ENCODE results near the gene NUDT3.
"Not testable (repeated sequence)": the region's sequence is repeated elsewhere in the genome, so short reads cannot be mapped to it uniquely, and the experiment has no call there.

Gene NUDT3

GRCh38 chr6:34280216-34280615 is 112.3 kb downstream of the NUDT3 start:
- no peak for DNase-seq

- no peak for DNase-seq
Measured at GRCh38 chr6:34278833-34279232, 113.6 kb downstream of the NUDT3 start.

- no peak for DNase-seq
Measured at GRCh38 chr6:34277763-34278112, 114.7 kb downstream of the NUDT3 start.

- no peak for DNase-seq
Measured at GRCh38 chr6:34276881-34277762, 115.3 kb downstream of the NUDT3 start.

- no peak for DNase-seq
Measured at GRCh38 chr6:34276191-34276590, 116.3 kb downstream of the NUDT3 start.

- no peak for DNase-seq
Measured at GRCh38 chr6:34275128-34275804, 117.2 kb downstream of the NUDT3 start.

DNA sequence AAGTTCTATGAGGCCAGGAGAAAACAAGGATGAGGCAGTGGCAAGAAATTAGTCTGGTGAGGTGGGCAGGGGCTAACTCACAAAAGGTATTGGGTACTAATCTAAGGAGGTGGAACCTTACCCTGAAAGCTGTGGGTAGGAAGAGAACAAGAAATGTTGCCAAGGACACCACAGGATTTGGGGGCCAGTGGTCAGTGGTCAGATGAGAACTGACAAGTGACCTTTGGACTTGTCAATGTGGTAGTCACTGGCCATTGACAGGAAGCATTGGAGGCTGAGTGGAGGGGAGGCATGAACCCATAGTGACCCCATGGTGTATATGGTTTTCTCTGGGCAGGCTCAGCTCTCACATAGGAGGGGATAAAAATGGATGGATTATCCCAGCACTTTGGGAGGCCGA is 118.3 kb downstream of the NUDT3 start:
- no peak for DNase-seq

DNA sequence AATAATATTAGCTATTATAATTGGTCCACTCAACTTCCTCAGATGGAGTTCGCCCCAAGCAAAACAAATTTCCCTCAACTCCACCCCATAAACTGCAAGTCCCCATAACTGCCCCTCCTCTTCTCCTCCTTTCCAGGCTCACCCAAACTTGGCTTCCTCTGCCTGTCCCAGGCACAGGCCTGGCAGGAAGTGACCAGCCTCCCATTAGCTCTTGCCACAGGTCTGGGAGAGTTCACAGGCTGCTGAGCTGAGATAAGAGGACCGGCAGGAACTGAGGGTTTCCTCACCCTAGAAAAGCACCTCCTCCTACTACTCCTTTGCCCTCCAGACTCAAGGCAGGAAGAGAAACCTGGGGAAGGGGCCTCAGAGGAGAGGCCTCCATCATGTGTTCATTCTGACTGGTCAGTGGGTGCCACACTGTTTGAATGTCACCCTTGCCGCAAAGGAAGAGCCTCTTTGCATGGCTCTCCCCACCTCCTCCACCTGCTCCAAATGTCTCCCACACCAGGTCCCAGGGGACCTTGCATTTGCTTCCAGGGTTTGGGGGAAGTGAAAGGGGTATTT is 119.1 kb downstream of the NUDT3 start:
- DNase-seq, result no peak

- no peak for DNase-seq
Measured at GRCh38 chr6:34272013-34272926, 120.2 kb downstream of the NUDT3 start.

GRCh38 chr6:34269658-34270341 is 122.7 kb downstream of the NUDT3 start:
- DNase-seq, result not testable (repeated sequence)

- DNase-seq, result not testable (repeated sequence)
Measured at GRCh38 chr6:34269132-34269531, 123.3 kb downstream of the NUDT3 start.

DNA sequence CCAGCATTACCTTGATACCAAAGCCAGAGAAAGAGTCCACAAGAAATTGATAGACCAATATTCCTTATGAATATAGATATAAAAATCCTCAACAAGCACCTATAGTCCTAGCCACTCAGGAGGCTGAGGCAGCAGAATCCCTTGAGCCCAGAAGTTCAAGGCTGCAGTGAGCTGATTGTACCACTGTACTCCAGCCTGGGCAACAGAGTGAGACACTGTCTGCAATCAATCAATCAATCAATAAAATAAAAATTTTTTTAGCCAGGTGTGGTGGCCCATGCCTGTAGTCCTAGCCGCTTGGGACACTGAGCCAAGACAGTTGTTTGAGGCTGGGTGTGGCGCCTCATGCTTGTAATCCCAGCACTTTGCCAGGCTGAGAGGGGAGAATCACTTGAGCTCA is 124.7 kb downstream of the NUDT3 start:
- no peak for DNase-seq

DNA sequence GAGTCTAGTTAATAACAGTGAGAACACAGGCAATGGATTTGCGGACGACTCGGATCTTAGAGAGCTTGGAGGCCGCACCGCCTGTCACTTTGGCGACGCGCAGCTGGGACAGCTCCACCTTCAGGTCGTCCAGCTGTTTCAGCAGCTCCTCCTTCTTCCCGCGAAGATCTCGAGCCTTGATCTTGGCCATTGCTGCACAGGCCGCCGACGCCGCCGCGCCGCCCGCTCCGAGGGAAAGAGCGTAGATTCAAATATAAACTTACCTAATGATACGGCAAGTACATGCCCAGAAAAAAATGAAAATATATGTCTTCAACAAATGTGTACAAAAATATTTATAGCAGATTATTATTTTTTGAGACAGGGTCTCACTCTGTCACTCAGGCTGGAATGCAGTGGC is 129.0 kb downstream of the NUDT3 start:
- not testable (repeated sequence) for DNase-seq

- DNase-seq, result no peak
Measured at GRCh38 chr6:34260576-34261267, 131.7 kb downstream of the NUDT3 start.

DNA sequence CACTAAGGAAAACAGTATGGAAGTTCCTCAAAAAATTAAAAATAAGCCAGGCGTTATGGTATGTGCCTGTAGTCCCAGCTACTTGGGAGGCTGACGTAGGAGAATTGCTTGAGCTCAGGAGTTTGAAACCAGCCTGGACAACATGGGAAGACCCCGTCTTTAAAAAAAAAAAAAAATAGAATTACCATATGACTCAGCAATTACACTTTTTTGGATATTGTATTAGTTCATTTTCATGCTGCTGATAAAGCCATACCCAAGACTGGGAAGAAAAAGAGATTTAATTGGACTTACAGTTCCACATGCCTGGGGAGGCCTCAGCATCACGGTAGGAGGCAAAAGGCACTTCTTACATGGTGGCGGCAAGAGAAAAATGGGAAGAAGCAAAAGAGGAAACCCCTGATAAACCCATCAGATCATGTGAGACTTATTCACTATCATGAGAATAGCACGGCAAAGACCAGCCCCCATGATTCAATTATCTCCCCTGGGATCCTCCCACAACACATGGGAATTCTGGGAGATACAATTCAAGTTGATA is 132.9 kb downstream of the NUDT3 start:
- no peak for DNase-seq

DNA sequence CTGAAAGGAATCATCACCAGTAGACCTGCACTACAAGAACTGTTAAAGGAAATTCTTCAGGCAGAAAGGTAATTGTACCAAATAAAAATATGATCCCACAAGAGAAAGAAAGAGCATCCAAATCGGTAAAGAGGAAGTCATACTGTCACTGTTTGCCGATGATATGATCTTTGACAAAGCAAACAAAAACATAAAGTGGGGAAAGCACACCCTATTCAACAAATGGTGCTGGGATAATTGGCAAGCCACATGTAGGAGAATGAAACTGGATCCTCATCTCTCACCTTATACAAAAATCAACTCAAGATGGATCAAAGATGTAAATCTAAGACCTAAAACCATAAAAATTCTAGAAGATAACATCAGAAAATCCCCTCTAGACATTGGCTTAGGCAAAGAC is 140.1 kb downstream of the NUDT3 start:
- not testable (repeated sequence) for DNase-seq

GRCh38 chr6:34249469-34250261 is 142.8 kb downstream of the NUDT3 start:
- DNase-seq, result no peak

DNA sequence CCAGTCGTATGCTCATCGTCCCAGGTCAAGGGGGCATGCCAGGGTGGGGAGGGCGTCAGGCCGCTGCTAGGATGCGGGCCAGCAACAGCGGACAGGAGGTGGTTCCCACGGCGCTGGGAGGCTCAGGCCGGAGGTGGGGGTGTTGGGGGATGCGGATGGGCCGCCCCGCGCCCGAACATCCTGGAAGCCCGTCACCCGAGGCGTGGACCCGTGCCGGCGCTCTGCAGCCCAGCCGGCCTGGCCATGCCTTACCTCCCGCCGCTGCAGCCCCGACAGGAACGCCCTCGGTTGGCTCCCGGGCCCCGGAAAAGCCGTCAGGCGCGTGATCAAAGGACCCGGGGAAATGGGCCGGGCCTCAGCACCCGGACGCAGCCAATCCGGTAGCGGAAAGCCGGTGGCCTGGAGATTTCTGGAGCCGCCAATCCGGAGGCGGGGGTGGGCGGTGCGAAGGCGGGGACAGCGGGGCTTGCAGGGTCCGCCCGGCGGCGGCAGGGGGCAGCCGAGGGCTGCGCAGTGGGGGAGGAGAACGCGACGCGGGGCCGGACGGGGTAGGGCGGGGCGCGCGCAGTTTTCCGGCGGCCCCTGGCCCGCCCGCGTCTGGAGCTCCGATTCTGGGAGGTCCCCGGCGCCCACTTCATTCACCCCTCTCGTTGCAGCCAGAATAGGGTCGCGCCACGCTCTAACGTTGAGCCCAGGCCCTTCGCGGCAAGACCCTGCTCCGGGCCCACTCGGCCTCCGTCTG is 143.6 kb downstream of the NUDT3 start, which contains the start of gene SMIM29:
Gene SMIM29, minus strand, starts transcription at position 280 of the 742 bp plus-strand sequence. CDS start 1,215 bp downstream, outside the sequence.
- DNase-seq, result peak; percentile 93

- no peak for DNase-seq
Measured at GRCh38 chr6:34248198-34248726, 144.2 kb downstream of the NUDT3 start.

Measured in NCI-H774 (cell line).